Measurements from ENCODE around the gene MYO1A. TPM values are rescaled to one million over a fixed set of nuclear protein-coding genes. Genes with fewer than 3 reads are reported as not detected.

The MYO1A gene
- total and polyA plus RNA-seq, 2 donors from 2014 or later: 0.25 to 0.77 TPM

- intact Hi-C loops (cut with DNase I): no loop called here
- DNase-seq: no peak
- TF ChIP-seq, protein P1, sequence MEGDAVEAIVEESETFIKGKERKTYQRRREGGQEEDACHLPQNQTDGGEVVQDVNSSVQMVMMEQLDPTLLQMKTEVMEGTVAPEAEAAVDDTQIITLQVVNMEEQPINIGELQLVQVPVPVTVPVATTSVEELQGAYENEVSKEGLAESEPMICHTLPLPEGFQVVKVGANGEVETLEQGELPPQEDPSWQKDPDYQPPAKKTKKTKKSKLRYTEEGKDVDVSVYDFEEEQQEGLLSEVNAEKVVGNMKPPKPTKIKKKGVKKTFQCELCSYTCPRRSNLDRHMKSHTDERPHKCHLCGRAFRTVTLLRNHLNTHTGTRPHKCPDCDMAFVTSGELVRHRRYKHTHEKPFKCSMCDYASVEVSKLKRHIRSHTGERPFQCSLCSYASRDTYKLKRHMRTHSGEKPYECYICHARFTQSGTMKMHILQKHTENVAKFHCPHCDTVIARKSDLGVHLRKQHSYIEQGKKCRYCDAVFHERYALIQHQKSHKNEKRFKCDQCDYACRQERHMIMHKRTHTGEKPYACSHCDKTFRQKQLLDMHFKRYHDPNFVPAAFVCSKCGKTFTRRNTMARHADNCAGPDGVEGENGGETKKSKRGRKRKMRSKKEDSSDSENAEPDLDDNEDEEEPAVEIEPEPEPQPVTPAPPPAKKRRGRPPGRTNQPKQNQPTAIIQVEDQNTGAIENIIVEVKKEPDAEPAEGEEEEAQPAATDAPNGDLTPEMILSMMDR (IDR thresholded peaks at IDR 0.05; ENCODE audit: borderline replicate concordance, extremely low read depth, insufficient read depth): no peak
- Histone ChIP-seq H3K36me3 (ENCODE audit: control insufficient read depth in 2 of 3, insufficient read depth in 3 of 3, low read length in 3 of 3) (no peaks in the 10 kb centered on the region), H3K9me3 (ENCODE audit: control insufficient read depth in 2 of 3, insufficient read depth in 1 of 3, low read length in 3 of 3) (no peaks in the 10 kb centered on the region), H3K4me3 (ENCODE audit: low read length in 3 of 3) (no peak overlapping the region), H3K9ac (ENCODE audit: low read length in 3 of 3) (no peak overlapping the region), H3K4me1 (ENCODE audit: control insufficient read depth in 2 of 3, insufficient read depth in 2 of 3, low read depth in 1 of 3, low read length in 3 of 3) (no peaks in the 10 kb centered on the region), H3K27me3 (ENCODE audit: control insufficient read depth, insufficient read depth, low read length) (no peaks in the 10 kb centered on the region), H3K27ac (ENCODE audit: low read depth in 2 of 2, low read length in 2 of 2) (no peak overlapping the region)
- FAIRE-seq: no peak
Observed at GRCh38 chr12:57046086-57046791, 3.7 kb downstream of the MYO1A start.

GRCh38 chr12:57044889-57045288 lies 5.0 kb downstream of the MYO1A start:
- DNase-seq (no peak), FAIRE-seq (no peak)
- intact Hi-C loops (cut with DNase I): no loop called here
- TF ChIP-seq, protein P1 (IDR thresholded peaks at IDR 0.05; ENCODE audit: borderline replicate concordance, extremely low read depth, insufficient read depth): no peak
- no peaks in the 10 kb centered on the region for H3K9me3 ChIP-seq (ENCODE audit: control insufficient read depth in 2 of 3, insufficient read depth in 1 of 3, low read length in 3 of 3)
- H3K27ac ChIP-seq (ENCODE audit: low read depth in 2 of 2, low read length in 2 of 2): no peak overlapping the region
- H3K4me3 ChIP-seq (ENCODE audit: low read length in 3 of 3): no peak overlapping the region
- no peaks in the 10 kb centered on the region for H3K4me1 ChIP-seq (ENCODE audit: control insufficient read depth in 2 of 3, insufficient read depth in 2 of 3, low read depth in 1 of 3, low read length in 3 of 3)
- H3K36me3 ChIP-seq (ENCODE audit: control insufficient read depth in 2 of 3, insufficient read depth in 3 of 3, low read length in 3 of 3): no peaks in the 10 kb centered on the region
- H3K27me3 ChIP-seq (ENCODE audit: control insufficient read depth, insufficient read depth, low read length): no peaks in the 10 kb centered on the region
- no peak overlapping the region for H3K9ac ChIP-seq (ENCODE audit: low read length in 3 of 3)

- TF ChIP-seq, protein P1 (IDR thresholded peaks at IDR 0.05; ENCODE audit: borderline replicate concordance, extremely low read depth, insufficient read depth): no peak
- Histone ChIP-seq H3K36me3 (ENCODE audit: control insufficient read depth in 2 of 3, insufficient read depth in 3 of 3, low read length in 3 of 3) (no peaks in the 10 kb centered on the region), H3K9me3 (ENCODE audit: control insufficient read depth in 2 of 3, insufficient read depth in 1 of 3, low read length in 3 of 3) (no peaks in the 10 kb centered on the region), H3K4me3 (ENCODE audit: low read length in 3 of 3) (no peak overlapping the region), H3K4me1 (ENCODE audit: control insufficient read depth in 2 of 3, insufficient read depth in 2 of 3, low read depth in 1 of 3, low read length in 3 of 3) (no peaks in the 10 kb centered on the region), H3K27ac (ENCODE audit: low read depth in 2 of 2, low read length in 2 of 2) (no peak overlapping the region), H3K27me3 (ENCODE audit: control insufficient read depth, insufficient read depth, low read length) (no peaks in the 10 kb centered on the region), H3K9ac (ENCODE audit: low read length in 3 of 3) (no peak overlapping the region)
- FAIRE-seq (no peak), DNase-seq (no peak)
- intact Hi-C loops (cut with DNase I): no loop called here
Observed at GRCh38 chr12:57044468-57044867, 5.5 kb downstream of the MYO1A start.

DNA sequence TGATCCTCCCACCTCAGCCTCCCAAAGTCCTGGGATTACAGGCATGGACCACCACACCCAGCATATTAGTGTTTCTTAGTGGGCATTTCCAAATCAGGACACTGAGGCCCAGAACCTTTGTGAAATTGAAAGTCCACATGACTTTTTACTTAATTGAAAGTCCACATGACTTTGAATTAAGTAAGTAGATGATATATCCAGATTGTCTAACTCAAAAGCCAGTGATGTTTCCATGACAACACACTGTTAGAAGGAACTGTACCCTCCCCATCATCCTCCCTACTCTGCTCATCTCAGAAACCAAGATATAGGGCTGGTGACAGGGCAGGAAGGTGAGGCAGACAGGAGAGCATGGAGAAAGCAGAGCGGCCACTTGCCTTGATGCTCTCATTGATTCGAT lies 7.2 kb downstream of the MYO1A start:
- no peak overlapping the region for H3K9ac ChIP-seq (ENCODE audit: low read length in 3 of 3)
- H3K4me3 ChIP-seq (ENCODE audit: low read length in 3 of 3): no peak overlapping the region
- no peaks in the 10 kb centered on the region for H3K9me3 ChIP-seq (ENCODE audit: control insufficient read depth in 2 of 3, insufficient read depth in 1 of 3, low read length in 3 of 3)
- DNase-seq (no peak), FAIRE-seq (no peak)
- H3K27me3 ChIP-seq (ENCODE audit: control insufficient read depth, insufficient read depth, low read length): no peaks in the 10 kb centered on the region
- TF ChIP-seq, protein P1 (IDR thresholded peaks at IDR 0.05; ENCODE audit: borderline replicate concordance, extremely low read depth, insufficient read depth): no peak
- intact Hi-C loops (cut with DNase I): no loop called here
- no peak overlapping the region for H3K27ac ChIP-seq (ENCODE audit: low read depth in 2 of 2, low read length in 2 of 2)
- no peaks in the 10 kb centered on the region for H3K4me1 ChIP-seq (ENCODE audit: control insufficient read depth in 2 of 3, insufficient read depth in 2 of 3, low read depth in 1 of 3, low read length in 3 of 3)
- H3K36me3 ChIP-seq (ENCODE audit: control insufficient read depth in 2 of 3, insufficient read depth in 3 of 3, low read length in 3 of 3): no peaks in the 10 kb centered on the region

Data from kidney (tissue), 14 donors.